AG04449 (cell line): ENCODE measurements around the gene NPAS3.

Experiments used
- CTCF ChIA-PET: fragments of 350-600 bp; formaldehyde crosslinking; extraction: SDS; loops from one replicate; lab custom pipeline; 2021; ENCODE audit warnings: antibody characterized with exemption; lab: Yijun Ruan, JAX
- POLR2A ChIA-PET: fragments of 400-600, 350-600 bp; formaldehyde crosslinking; extraction: SDS; loops from one replicate; lab custom pipeline; 2020; ENCODE audit warnings: antibody characterized with exemption, inconsistent platforms; lab: Yijun Ruan, JAX
- DNase-seq: peaks from one replicate; pipeline ENCODE4 v3.0.0-alpha.2; 2010; ENCODE audit warnings: low read depth, low spot score
- H3K4me3 ChIP-seq: 2 replicates; pipeline ENCODE4 v1.5.1; 2011; ENCODE audit warnings: low read depth, mild to moderate bottlenecking, control low read depth, low read length
- CTCF ChIP-seq: IDR thresholded peaks from one replicate; pipeline ENCODE4 v1.5.1; 2011; ENCODE audit warnings: mild to moderate bottlenecking, moderate library complexity, low read length, control low read depth, inconsistent platforms; ENCODE audit not compliant: insufficient read depth; ENCODE audit errors: missing control alignments

Gene NPAS3

GRCh38 chr14:33764876-33765650 is 826.4 kb downstream of the NPAS3 start:
- DNase-seq: no peak
- TF ChIP-seq CTCF: no peak
- ChIA-PET CTCF (interaction anchor here (1.8 kb wide), 1 partner anchor 10 kb away, joined by 4 read pairs; no protein-coding TSS in a partner anchor), POLR2A (no interaction called here)
- no peak overlapping the region for H3K4me3 ChIP-seq

GRCh38 chr14:33767586-33768457 is 829.1 kb downstream of the NPAS3 start:
- H3K4me3 ChIP-seq: no peak overlapping the region
- POLR2A ChIA-PET: no interaction called here
- CTCF ChIA-PET: interaction anchor here (1.1 to 1.9 kb wide), 2 partner anchors 25 to 92 kb away, joined by 3 to 10 read pairs; no protein-coding TSS in a partner anchor
- no peak for DNase-seq
- no peak for TF ChIP-seq CTCF

GRCh38 chr14:33768458-33768830 is 829.8 kb downstream of the NPAS3 start:
- no peak for DNase-seq
- POLR2A ChIA-PET: no interaction called here
- CTCF ChIA-PET: interaction anchor here (1.1 to 1.9 kb wide), 2 partner anchors 24 to 93 kb away, joined by 3 to 10 read pairs; no protein-coding TSS in a partner anchor
- H3K4me3 ChIP-seq: no peak overlapping the region
- TF ChIP-seq CTCF: no peak

GRCh38 chr14:33773205-33774030 is 834.7 kb downstream of the NPAS3 start:
- TF ChIP-seq CTCF: no peak
- POLR2A ChIA-PET: no interaction called here
- no peak overlapping the region for H3K4me3 ChIP-seq
- no peak for DNase-seq
- CTCF ChIA-PET: interaction anchor here (3.6 kb wide), 1 partner anchor 19 kb away, joined by 17 read pairs; no protein-coding TSS in a partner anchor

GRCh38 chr14:33774161-33774560 is 835.5 kb downstream of the NPAS3 start:
- TF ChIP-seq CTCF: no peak
- POLR2A ChIA-PET: no interaction called here
- no peak for DNase-seq
- CTCF ChIA-PET: interaction anchor here (3.6 kb wide), 1 partner anchor 19 kb away, joined by 17 read pairs; no protein-coding TSS in a partner anchor
- no peak overlapping the region for H3K4me3 ChIP-seq
